T-helper 2 cell (primary cell): ENCODE data around the gene ABCC3.

Source experiments
- DNase-seq, 5 experiments: peaks; one replicate each; pipeline versions ENCODE4 v3.0.0 to v3.0.0-alpha.2; 2012 to 2022

The ABCC3 gene

GRCh38 chr17:50604513-50604912 is 30.2 kb upstream of the ABCC3 start:
- DNase-seq: no peak

- no peak for DNase-seq
Measured at GRCh38 chr17:50605429-50605828, 29.3 kb upstream of the ABCC3 start.

- DNase-seq: no peak
Measured at GRCh38 chr17:50607522-50608175, 27.0 kb upstream of the ABCC3 start.

- DNase-seq: no peak
Measured at GRCh38 chr17:50608700-50609379, 25.8 kb upstream of the ABCC3 start.

DNA sequence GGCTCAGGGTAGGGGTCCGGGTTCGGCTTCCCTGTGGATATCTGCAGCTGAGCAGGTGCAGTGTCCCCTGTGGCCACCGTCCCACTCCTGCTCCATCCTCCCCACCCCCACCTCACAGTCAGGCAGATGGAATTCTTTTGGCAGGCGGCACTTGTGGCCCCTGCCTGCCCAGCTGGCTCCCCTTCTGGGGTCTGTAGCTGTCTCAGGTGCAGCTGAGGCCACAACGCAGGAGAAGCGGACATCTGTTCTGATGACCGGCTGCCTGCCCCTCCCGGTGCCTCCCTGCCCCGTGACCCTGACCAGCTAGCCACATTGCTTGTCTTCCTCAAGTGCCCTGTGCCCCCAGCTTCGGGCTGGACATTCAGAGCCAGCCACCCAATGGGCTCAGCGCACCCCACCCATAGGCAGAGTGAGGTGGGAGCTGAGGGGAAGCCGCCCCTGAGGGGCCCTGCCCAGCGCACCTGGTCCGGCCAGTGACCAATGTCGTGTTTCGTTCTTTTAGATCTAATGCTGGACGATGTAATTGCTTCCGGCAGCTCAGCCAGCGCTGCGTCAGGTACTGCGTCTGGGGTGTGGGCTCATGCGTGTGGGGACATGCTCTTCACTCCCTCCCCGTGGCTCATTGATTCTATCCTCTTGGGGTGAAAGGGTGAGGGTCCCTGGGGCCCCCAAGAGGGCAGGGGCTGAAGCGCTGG is 25.2 kb upstream of the ABCC3 start:
- no peak for DNase-seq

- DNase-seq: no peak
Measured at GRCh38 chr17:50611634-50612033, 23.0 kb upstream of the ABCC3 start.

GRCh38 chr17:50612281-50612680 is 22.4 kb upstream of the ABCC3 start:
- no peak for DNase-seq

GRCh38 chr17:50613007-50613992 is 21.4 kb upstream of the ABCC3 start:
- no peak for DNase-seq

DNA sequence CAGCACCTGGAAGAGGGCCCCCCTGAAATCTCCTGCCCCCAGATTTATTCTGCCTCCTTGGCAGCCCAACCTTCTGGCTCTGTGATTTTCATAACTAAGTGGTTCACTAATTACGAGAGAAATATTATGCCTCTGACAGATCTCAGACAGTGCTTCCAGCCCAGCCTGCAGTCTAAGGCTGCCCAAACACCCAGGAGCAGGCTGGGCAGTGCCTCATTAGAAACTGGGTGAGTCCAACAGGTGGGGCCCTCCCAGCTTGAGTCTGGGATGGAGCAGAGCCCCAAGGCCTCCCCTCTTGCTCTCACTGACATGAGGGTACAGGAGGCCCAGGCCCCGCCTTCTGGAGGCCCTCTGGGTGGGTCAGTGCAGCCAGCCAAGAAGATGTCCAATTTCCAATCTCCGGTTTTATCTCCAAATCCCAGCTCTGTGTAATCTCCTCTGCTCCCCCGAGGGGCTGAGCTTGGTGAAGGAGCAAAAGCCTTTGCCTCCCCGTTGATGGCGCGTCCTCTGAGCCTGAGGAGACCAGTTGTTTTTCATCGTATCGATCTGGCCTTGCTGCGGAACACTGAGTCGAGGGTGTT is 20.1 kb upstream of the ABCC3 start:
- no peak for DNase-seq

- DNase-seq: no peak
Measured at GRCh38 chr17:50615828-50616227, 18.9 kb upstream of the ABCC3 start.

GRCh38 chr17:50618300-50618699 is 16.4 kb upstream of the ABCC3 start:
- DNase-seq: no peak

- no peak for DNase-seq
Measured at GRCh38 chr17:50618941-50619340, 15.7 kb upstream of the ABCC3 start.

GRCh38 chr17:50619489-50619888 is 15.2 kb upstream of the ABCC3 start:
- DNase-seq: no peak

GRCh38 chr17:50620237-50620636 is 14.4 kb upstream of the ABCC3 start:
- DNase-seq: no peak

DNA sequence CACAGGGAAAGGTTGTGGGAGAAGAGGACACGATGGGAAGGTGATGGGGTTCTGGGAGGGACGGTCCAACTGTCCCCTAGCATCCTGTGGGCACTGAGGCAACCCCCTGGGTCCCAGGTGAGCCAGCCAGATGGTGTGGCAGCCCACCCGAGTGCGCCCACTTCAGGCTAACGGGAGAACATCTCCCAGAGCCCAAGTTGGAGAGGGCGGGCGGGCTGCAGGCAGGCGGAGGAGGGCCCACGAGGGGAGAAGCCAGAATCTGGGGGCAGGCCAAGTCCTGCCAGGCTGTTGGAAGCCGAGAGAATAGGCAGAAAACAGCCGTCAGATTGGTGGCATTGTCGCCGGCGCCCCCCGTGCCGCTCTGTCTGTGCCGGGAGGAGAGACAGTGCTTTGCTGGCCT is 13.8 kb upstream of the ABCC3 start:
- no peak for DNase-seq

GRCh38 chr17:50621574-50622031 is 13.1 kb upstream of the ABCC3 start:
- no peak for DNase-seq

GRCh38 chr17:50624321-50624934 is 10.3 kb upstream of the ABCC3 start:
- no peak for DNase-seq

GRCh38 chr17:50625032-50625871 is 9.4 kb upstream of the ABCC3 start:
- DNase-seq: no peak

- peak; percentile 21 to 65 (median 35) for DNase-seq
Measured at GRCh38 chr17:50626037-50626574, 8.6 kb upstream of the ABCC3 start.

DNA sequence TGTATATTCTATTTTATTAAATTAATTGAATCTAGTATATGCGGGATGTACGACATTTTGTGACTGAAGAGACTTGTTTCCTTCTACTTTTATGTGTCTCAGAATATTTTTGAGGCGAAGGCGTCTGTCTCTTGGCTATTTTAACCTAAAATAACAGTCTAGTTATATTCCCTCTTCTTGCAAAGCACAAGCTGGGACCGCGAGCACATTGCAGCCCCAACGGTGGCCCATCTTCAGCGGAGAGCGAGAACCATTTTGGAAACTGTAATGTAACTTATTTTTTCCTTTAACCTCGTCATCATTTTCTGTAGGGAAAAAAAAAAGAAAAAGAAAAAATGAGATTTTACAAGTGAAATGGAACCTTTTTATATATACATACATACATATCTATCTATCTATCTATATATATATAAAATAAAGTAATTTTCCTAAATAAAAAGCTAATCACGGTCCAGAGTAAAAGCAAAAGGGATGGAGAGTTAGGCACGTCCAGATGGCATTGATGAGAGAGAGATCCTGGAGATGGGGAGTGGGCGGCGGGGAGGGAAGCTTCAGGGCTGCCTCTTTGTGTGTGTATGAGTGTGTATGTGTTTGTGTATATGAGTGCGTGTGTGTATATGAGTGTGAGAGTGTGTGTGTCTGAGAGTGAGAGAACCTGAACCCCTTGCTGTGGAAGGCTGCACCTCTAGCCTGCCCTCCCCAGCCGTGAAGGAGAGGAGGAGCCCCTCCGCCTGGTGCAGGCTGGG is 7.5 kb upstream of the ABCC3 start:
- DNase-seq: no peak
